A549 treated with Mapracorat at 1 μM for 4 hours (cell line): ENCODE data around the gene KIF6. TPM values are rescaled to one million over a fixed set of nuclear protein-coding genes. Genes with fewer than 3 reads are reported as not detected.

Experiments used
- total RNA-seq: library from RNA; stranded (reverse); fragments of 200-300 nt; extraction: Qiagen RNA extraction; gene quantifications from 5 replicates; pipeline ENCODE4 v1.2.3, GENCODE V29; 2022

Gene KIF6
- 0.11 to 0.35 TPM (median 0.30 TPM) in 5 replicates for total RNA-seq

GRCh38 chr6:39724787-39725631 is at the start of gene KIF6:
Gene KIF6, minus strand, starts transcription at chr6:39725408. Its CDS starts 98 bp downstream, at chr6:39725310.

GRCh38 chr6:39322306-39322850 is 402.8 kb downstream of the KIF6 start, which contains the start of gene KCNK16:
Gene KCNK16, minus strand, starts transcription at chr6:39322702. Its CDS starts 162 bp downstream, at chr6:39322540.

GRCh38 chr6:39314273-39314795 is 410.9 kb downstream of the KIF6 start, which contains the start of gene KCNK17:
Gene KCNK17, minus strand, starts transcription at chr6:39314419. Its CDS starts 99 bp downstream, at chr6:39314320.

Other genes with a start within 250 kb of the KIF6 start
- 0.04 to 0.24 TPM (median 0.13 TPM) in 5 replicates for gene DAAM2, start 67.0 kb upstream of the KIF6 start, total RNA-seq
- 1.6 to 2.3 TPM (median 1.7 TPM) in 5 replicates for gene MOCS1, start 209.1 kb upstream of the KIF6 start, total RNA-seq